Osteoblast (primary cell): ENCODE data around the gene SLC1A7. TPM values are rescaled to one million over a fixed set of nuclear protein-coding genes. Genes with fewer than 3 reads are reported as not detected.

Experiments used
- DNase-seq: peaks from one replicate; pipeline ENCODE4 v3.0.0; 2011; ENCODE audit warnings: low spot score, mixed read lengths; ENCODE audit not compliant: insufficient read length; ENCODE audit errors: missing footprints
- H2AFZ ChIP-seq: 2 replicates; pipeline ENCODE4 v1.6.0; 2011; ENCODE audit warnings: mild to moderate bottlenecking, low read length
- H3K27ac ChIP-seq: 2 replicates; pipeline ENCODE4 v1.5.1; 2011; ENCODE audit warnings: mild to moderate bottlenecking, low read depth, low read length, moderate library complexity
- H3K27me3 ChIP-seq: 2 replicates; pipeline ENCODE4 v1.6.0; 2012; ENCODE audit warnings: mild to moderate bottlenecking, control low read depth, inconsistent platforms, low read length, moderate library complexity; ENCODE audit not compliant: insufficient read depth
- H3K36me3 ChIP-seq: 2 replicates; pipeline ENCODE4 v1.5.1; 2011; ENCODE audit warnings: mild to moderate bottlenecking, low read length, control low read depth, moderate library complexity; ENCODE audit not compliant: insufficient read depth
- H3K4me1 ChIP-seq: 2 replicates; pipeline ENCODE4 v1.5.1; 2011; ENCODE audit warnings: mild to moderate bottlenecking, low read length, control low read depth, moderate library complexity; ENCODE audit not compliant: insufficient read depth
- H3K4me2 ChIP-seq: 2 replicates; pipeline ENCODE4 v1.6.0; 2011; ENCODE audit warnings: mild to moderate bottlenecking, low read length; ENCODE audit not compliant: insufficient read depth
- H3K4me3 ChIP-seq: fragments of 200-600 bp; sonication (generic); 3 replicates; pipeline ENCODE4 v1.5.1; 2012; ENCODE audit warnings: mild to moderate bottlenecking, low read length, inconsistent platforms; ENCODE audit not compliant: insufficient read depth
- H3K79me2 ChIP-seq: 2 replicates; pipeline ENCODE4 v1.6.0; 2012; ENCODE audit warnings: mild to moderate bottlenecking, low read length, control low read depth, inconsistent platforms; ENCODE audit not compliant: insufficient read depth
- H3K9me3 ChIP-seq: 2 replicates; pipeline ENCODE4 v1.5.1; 2011; ENCODE audit warnings: low read depth, low read length, control low read depth
- H4K20me1 ChIP-seq: 2 replicates; pipeline ENCODE4 v1.6.0; 2012; ENCODE audit warnings: mild to moderate bottlenecking, low read length, control low read depth; ENCODE audit not compliant: insufficient read depth
- CTCF ChIP-seq: IDR thresholded peaks from 2 replicates; pipeline ENCODE4 v1.5.1; 2011; ENCODE audit warnings: mild to moderate bottlenecking, low read depth, low read length, moderate library complexity; ENCODE audit errors: extremely low read depth
- total RNA-seq: library from RNA; depleted of rRNA; stranded (reverse); fragments of >200 nt; gene quantifications from 2 replicates; pipeline ENCODE4 v1.2.3, GENCODE V29; 2012

The SLC1A7 gene
- total RNA-seq, 1 donor = 0.36 TPM

DNA sequence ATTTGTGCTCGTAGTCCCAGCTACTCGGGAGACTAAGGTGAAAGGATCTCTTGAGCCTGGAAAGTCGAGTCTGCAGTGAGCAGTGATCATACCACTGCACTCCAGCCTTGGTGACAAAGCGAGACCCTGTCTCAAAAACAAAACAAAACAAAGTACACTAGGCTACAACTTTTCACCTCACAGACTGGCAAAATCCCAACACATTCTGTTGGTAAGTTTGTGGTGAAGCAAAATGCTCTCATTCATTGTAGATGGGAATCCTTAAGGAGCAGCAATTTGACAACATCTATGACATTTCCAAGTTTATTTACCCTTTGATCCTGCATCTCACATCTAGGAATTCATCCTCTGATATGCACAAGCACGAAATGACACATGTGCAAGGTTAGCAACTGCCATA, 20.2 kb upstream of the SLC1A7 start:
- H3K4me3 ChIP-seq = no peak overlapping the region
- H3K9me3 ChIP-seq = no peaks in the 10 kb centered on the region
- no peak for TF ChIP-seq CTCF
- H3K79me2 ChIP-seq = no peaks in the 10 kb centered on the region
- no peaks in the 10 kb centered on the region for H3K36me3 ChIP-seq
- H4K20me1 ChIP-seq = no peaks in the 10 kb centered on the region
- no peak overlapping the region for H3K27ac ChIP-seq
- no peaks in the 10 kb centered on the region for H3K27me3 ChIP-seq
- DNase-seq = no peak
- peaks cover 7% of the 10 kb centered on the region for H3K4me1 ChIP-seq
- H3K4me2 ChIP-seq = no peak overlapping the region
- peak overlapping the region; percentile 18 for H2AFZ ChIP-seq

DNA sequence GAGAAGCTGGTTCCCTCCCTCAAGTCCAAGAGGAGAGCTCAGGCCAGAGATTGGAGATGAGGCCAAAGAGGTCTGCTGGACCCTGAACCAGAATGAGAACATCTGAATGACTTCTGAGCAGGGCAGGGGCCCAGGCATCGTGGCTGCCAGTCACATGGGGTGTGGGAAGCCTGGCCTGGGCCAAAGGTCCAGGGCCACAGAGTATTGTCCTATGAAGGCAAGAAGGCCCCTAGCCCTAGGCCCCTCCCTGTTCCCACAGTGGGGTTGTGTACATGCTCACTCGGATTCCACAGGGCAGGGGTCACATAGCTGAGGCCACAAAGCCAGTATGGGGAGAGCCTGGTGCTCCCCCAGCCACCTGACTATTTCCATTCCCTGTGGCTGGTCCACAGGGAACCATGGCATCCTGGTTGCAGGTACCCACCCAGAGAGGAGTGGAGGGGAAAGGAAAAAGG, 18.5 kb upstream of the SLC1A7 start:
- no peak overlapping the region for H3K4me2 ChIP-seq
- H3K79me2 ChIP-seq = no peaks in the 10 kb centered on the region
- H3K4me1 ChIP-seq = no peaks in the 10 kb centered on the region
- H4K20me1 ChIP-seq = no peaks in the 10 kb centered on the region
- no peaks in the 10 kb centered on the region for H3K27me3 ChIP-seq
- H3K4me3 ChIP-seq = no peak overlapping the region
- H3K27ac ChIP-seq = no peak overlapping the region
- H3K36me3 ChIP-seq = no peaks in the 10 kb centered on the region
- TF ChIP-seq CTCF = no peak
- H2AFZ ChIP-seq = no peak overlapping the region
- DNase-seq = peak; percentile 3
- H3K9me3 ChIP-seq = no peaks in the 10 kb centered on the region

DNA sequence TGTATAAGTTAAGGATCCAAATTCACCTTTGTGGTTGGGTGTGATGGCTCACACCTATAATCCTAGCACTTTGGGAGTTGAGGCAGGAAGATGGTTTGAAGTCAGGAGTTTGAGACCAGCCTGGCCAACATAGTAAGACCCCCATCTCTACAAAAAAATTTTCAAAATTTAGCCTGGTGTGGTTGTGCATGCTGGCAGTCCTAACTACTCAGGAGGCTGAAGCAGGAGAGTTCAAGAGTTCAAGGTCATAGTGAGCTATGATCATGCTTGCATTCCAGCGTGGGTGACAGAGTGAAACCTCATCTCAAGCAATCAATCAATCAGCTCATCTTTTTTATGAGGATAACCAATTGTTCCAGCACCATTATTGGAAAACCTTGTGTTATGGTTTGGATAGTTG, 16.5 kb upstream of the SLC1A7 start:
- H3K79me2 ChIP-seq = no peaks in the 10 kb centered on the region
- H3K4me3 ChIP-seq = no peak overlapping the region
- H3K4me1 ChIP-seq = peaks cover 5% of the 10 kb centered on the region
- no peaks in the 10 kb centered on the region for H4K20me1 ChIP-seq
- no peaks in the 10 kb centered on the region for H3K27me3 ChIP-seq
- no peaks in the 10 kb centered on the region for H3K36me3 ChIP-seq
- TF ChIP-seq CTCF = no peak
- no peak overlapping the region for H3K4me2 ChIP-seq
- DNase-seq = peak; percentile 1
- H2AFZ ChIP-seq = no peak overlapping the region
- no peaks in the 10 kb centered on the region for H3K9me3 ChIP-seq
- H3K27ac ChIP-seq = no peak overlapping the region

DNA sequence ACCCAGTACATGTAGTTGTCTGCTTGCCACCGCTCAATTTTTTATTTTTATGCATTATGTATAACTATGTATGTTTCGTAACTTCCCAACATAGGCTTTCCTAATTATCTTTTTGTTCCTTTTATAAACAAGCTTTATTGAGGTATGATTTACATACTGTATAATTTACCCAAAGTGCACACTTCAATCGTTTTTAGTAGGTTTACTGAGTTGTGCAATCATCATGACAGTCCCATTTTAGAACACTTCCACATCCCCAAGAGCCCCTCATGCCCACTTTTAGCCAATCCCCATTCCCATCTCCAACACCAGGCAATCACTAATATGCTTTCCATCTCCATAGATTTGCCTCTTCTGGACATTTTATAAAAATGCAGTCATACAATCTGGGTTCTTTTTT, 14.3 kb upstream of the SLC1A7 start:
- peaks cover 8% of the 10 kb centered on the region for H3K4me1 ChIP-seq
- H2AFZ ChIP-seq = no peak overlapping the region
- no peaks in the 10 kb centered on the region for H3K9me3 ChIP-seq
- H3K4me2 ChIP-seq = no peak overlapping the region
- H4K20me1 ChIP-seq = no peaks in the 10 kb centered on the region
- H3K36me3 ChIP-seq = no peaks in the 10 kb centered on the region
- TF ChIP-seq CTCF = no peak
- DNase-seq = no peak
- H3K79me2 ChIP-seq = no peaks in the 10 kb centered on the region
- no peak overlapping the region for H3K4me3 ChIP-seq
- no peaks in the 10 kb centered on the region for H3K27me3 ChIP-seq
- no peak overlapping the region for H3K27ac ChIP-seq
